Keratinocyte (primary cell): Measurements from ENCODE around the gene USB1. TPM values are rescaled to one million over a fixed set of nuclear protein-coding genes. Genes with fewer than 3 reads are reported as not detected.

ENCODE experiments used
- DNase-seq: peaks from one replicate; pipeline ENCODE4 v3.0.0-alpha.2; 2011; ENCODE audit warnings: low read depth, missing footprints, low spot score
- FAIRE-seq: peaks from 2 replicates; lab custom pipeline; 2011; peaks lifted over from hg19 to GRCh38; lab: Jason Lieb, UNC
- H2AFZ ChIP-seq: 2 replicates; pipeline ENCODE4 v1.6.0; 2012; ENCODE audit warnings: low read length, control low read depth, inconsistent platforms; ENCODE audit not compliant: control insufficient read depth
- H3K27ac ChIP-seq: 2 replicates; pipeline ENCODE4 v1.5.1; 2011; ENCODE audit warnings: low read length; ENCODE audit not compliant: control insufficient read depth, insufficient read depth
- H3K27me3 ChIP-seq: 3 replicates; pipeline ENCODE4 v1.6.0; 2011; ENCODE audit warnings: low read length; ENCODE audit not compliant: control insufficient read depth, insufficient read depth; ENCODE audit errors: extremely low read depth
- H3K36me3 ChIP-seq, 2 experiments: 2 replicates in 1 of 2; 3 replicates in 1 of 2; pipeline ENCODE4 v1.5.1; 2011; ENCODE audit warnings: low read length in 2 of 2, mild to moderate bottlenecking in 1 of 2; ENCODE audit not compliant: control insufficient read depth in 2 of 2, insufficient read depth in 2 of 2; ENCODE audit errors: extremely low read depth in 1 of 2
- H3K4me1 ChIP-seq: 3 replicates; pipeline ENCODE4 v1.5.1; 2011; ENCODE audit warnings: low read length; ENCODE audit not compliant: control insufficient read depth, insufficient read depth; ENCODE audit errors: extremely low read depth
- H3K4me2 ChIP-seq: 3 replicates; pipeline ENCODE4 v1.6.0; 2011; ENCODE audit warnings: low read depth, low read length; ENCODE audit not compliant: control insufficient read depth, insufficient read depth; ENCODE audit errors: extremely low read depth
- H3K4me3 ChIP-seq, 3 experiments: fragments of 200-600 bp in 1 of 3; sonication (generic) in 1 of 3; 2 replicates in 2 of 3; 3 replicates in 1 of 3; pipeline ENCODE4 v1.5.1; 2011 to 2016; ENCODE audit warnings: low read length in 3 of 3, mild to moderate bottlenecking in 3 of 3, control low read depth in 2 of 3, inconsistent platforms in 1 of 3, low read depth in 1 of 3, mixed read lengths in 1 of 3, mixed run types in 1 of 3, moderate library complexity in 1 of 3; ENCODE audit not compliant: control insufficient read depth in 2 of 3, insufficient read depth in 2 of 3; ENCODE audit errors: extremely low read depth in 1 of 3
- H3K79me2 ChIP-seq: 2 replicates; pipeline ENCODE4 v1.6.0; 2012; ENCODE audit warnings: low read length; ENCODE audit not compliant: control insufficient read depth, insufficient read depth
- H3K9ac ChIP-seq: 3 replicates; pipeline ENCODE4 v1.6.0; 2011; ENCODE audit warnings: low read length; ENCODE audit not compliant: control insufficient read depth, insufficient read depth; ENCODE audit errors: extremely low read depth
- H3K9me1 ChIP-seq: 3 replicates; pipeline ENCODE4 v1.6.0; 2011; ENCODE audit warnings: low read length; ENCODE audit not compliant: control insufficient read depth, insufficient read depth; ENCODE audit errors: extremely low read depth
- H3K9me3 ChIP-seq: 2 replicates; pipeline ENCODE4 v1.5.1; 2012; ENCODE audit warnings: low read depth, low read length; ENCODE audit not compliant: control insufficient read depth
- H4K20me1 ChIP-seq: 3 replicates; pipeline ENCODE4 v1.6.0; 2011; ENCODE audit warnings: low read length; ENCODE audit not compliant: control insufficient read depth, insufficient read depth; ENCODE audit errors: extremely low read depth
- CTCF ChIP-seq, 3 experiments: IDR thresholded peaks in 1 of 3; conservative IDR thresholded peaks in 1 of 3; optimal IDR thresholded peaks in 1 of 3; 2 replicates in 2 of 3; 3 replicates in 1 of 3; pipeline versions ENCODE3 to v1.5.1; 2011; ENCODE audit warnings: low read length in 3 of 3, mild to moderate bottlenecking in 3 of 3, moderate library complexity in 2 of 3, control low read depth in 1 of 3, inconsistent platforms in 1 of 3; ENCODE audit not compliant: insufficient read depth in 2 of 3; ENCODE audit errors: extremely low read depth in 1 of 3
- EZH2 ChIP-seq: IDR thresholded peaks from one replicate; pipeline ENCODE4 v1.6.1; 2012; ENCODE audit warnings: inconsistent platforms, mild to moderate bottlenecking, low read length, moderate library complexity
- dilution Hi-C: fragments of 300-500 bp; cut with MboI; formaldehyde crosslinking; loops from one replicate; pipeline ENCODE4 v1.7.0; 2020; ENCODE audit warnings: low sequenced_read_pairs; ENCODE audit not compliant: extremely low pct_ligation_motif_present
- polyA plus RNA-seq, 5 experiments: library from polyadenylated mRNA; depleted of rRNA in 3 of 5; stranded (reverse) in 3 of 5; stranded (forward) in 1 of 5; unstranded in 1 of 5; fragments of >200 nt; gene quantifications; 1 replicate in 1 of 5; 2 replicates in 3 of 5; 3 replicates in 1 of 5; pipeline versions ENCODE4 v1.2.1 to v1.2.3, GENCODE V29; 2011 to 2012; ENCODE audit warnings: missing spikeins in 2 of 5, low read depth in 1 of 5, low replicate concordance in 1 of 5

USB1 gene
- polyA plus RNA-seq, 1 donor (not counting 4 experiments of a cell fraction or from before 2014, with no cell fraction given), result 63.5 TPM

- Histone ChIP-seq H3K9me3 (no peaks in the 10 kb centered on the region), H3K36me3 (peaks cover 15 to 20% of the 10 kb centered on the region in 2 experiments)
- no peak for TF ChIP-seq EZH2
- TF ChIP-seq CTCF (optimal IDR thresholded peaks at IDR 0.05 in 1 of 3, IDR thresholded peaks at IDR 0.05 in 1 of 3, conservative IDR thresholded peaks at IDR 0.05 in 1 of 3; ENCODE audit: extremely low read depth in 1 of 3, insufficient read depth in 2 of 3, low read length in 3 of 3), result no peak
Measured at GRCh38 chr16:58019866-58020538, 18.8 kb downstream of the USB1 start.

GRCh38 chr16:58020628-58021521 lies 19.7 kb downstream of the USB1 start:
- H3K27me3 ChIP-seq, result no peaks in the 10 kb centered on the region
- H3K79me2 ChIP-seq, result no peaks in the 10 kb centered on the region
- H2AFZ ChIP-seq, result no peak overlapping the region
- no peaks in the 10 kb centered on the region for H3K9me3 ChIP-seq
- dilution Hi-C loops, result no loop called here
- H4K20me1 ChIP-seq, result peaks cover 5% of the 10 kb centered on the region
- no peak overlapping the region for H3K9ac ChIP-seq
- TF ChIP-seq CTCF (optimal IDR thresholded peaks at IDR 0.05 in 1 of 3, IDR thresholded peaks at IDR 0.05 in 1 of 3, conservative IDR thresholded peaks at IDR 0.05 in 1 of 3; ENCODE audit: extremely low read depth in 1 of 3, insufficient read depth in 2 of 3, low read length in 3 of 3) (peak; percentile 76 to 84 (median 80)), EZH2 (no peak)
- H3K4me2 ChIP-seq, result no peak overlapping the region
- no peak for DNase-seq
- no peak for FAIRE-seq
- peaks cover 28% of the 10 kb centered on the region for H3K4me1 ChIP-seq
- peaks cover 15 to 20% of the 10 kb centered on the region in 2 experiments for H3K36me3 ChIP-seq
- H3K9me1 ChIP-seq, result no peaks in the 10 kb centered on the region
- H3K27ac ChIP-seq, result no peak overlapping the region
- H3K4me3 ChIP-seq, result no peak overlapping the region

More at GRCh38 chr16:58019866-58020538, 18.8 kb downstream of the USB1 start:
- Histone ChIP-seq H4K20me1 (peaks cover 5% of the 10 kb centered on the region), H3K27me3 (no peaks in the 10 kb centered on the region), H3K9ac (no peak overlapping the region), H3K4me1 (peaks cover 24% of the 10 kb centered on the region), H2AFZ (no peak overlapping the region), H3K4me2 (no peak overlapping the region), H3K4me3 (no peak overlapping the region), H3K79me2 (no peaks in the 10 kb centered on the region), H3K9me1 (peaks cover 3% of the 10 kb centered on the region), H3K27ac (no peak overlapping the region)
- FAIRE-seq (no peak), DNase-seq (no peak)
- dilution Hi-C loops, result no loop called here
